Measurements from ENCODE around the gene DCTN5. TPM values are rescaled to one million over a fixed set of nuclear protein-coding genes. Genes with fewer than 3 reads are reported as not detected.
"Not testable (repeated sequence)": the region's sequence is repeated elsewhere in the genome, so short reads cannot be mapped to it uniquely, and the experiment has no call there.

The DCTN5 gene
- total RNA-seq, 1 donor from 2014 or later: 88.9 TPM

GRCh38 chr16:23710504-23710903, 69.2 kb downstream of the DCTN5 start:
- no peak for DNase-seq (ENCODE audit: low spot score, unreplicated experiment)
- no peaks in the 10 kb centered on the region for H3K4me1 Mint-ChIP-seq (ENCODE audit: low read depth)

DNA sequence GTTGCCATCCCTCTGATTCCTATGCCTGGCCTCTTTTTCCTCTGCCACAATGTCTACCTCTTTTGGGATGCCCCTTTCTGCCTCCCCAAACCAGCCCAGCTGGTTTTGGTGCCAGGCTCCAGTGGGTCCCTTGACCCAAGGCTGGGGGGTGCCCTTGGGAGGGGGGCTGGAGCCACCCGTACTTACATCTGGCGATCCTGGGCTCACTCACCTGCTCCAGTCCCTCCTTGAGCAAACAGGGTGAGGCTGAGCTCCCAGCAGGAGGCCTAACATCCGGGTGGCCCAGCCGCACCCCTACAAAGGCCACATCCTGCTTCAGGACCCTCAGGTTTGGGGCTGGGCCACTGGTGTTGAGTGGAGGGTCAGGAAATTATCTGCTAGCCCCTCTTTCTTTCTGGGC, 70.5 kb downstream of the DCTN5 start:
- H3K36me3 Mint-ChIP-seq (ENCODE audit: insufficient read depth): no peaks in the 10 kb centered on the region
- no peak overlapping the region for H3K4me3 Mint-ChIP-seq (ENCODE audit: low read depth)
- no peak for DNase-seq (ENCODE audit: low spot score, unreplicated experiment)
- H3K9me3 Mint-ChIP-seq (ENCODE audit: low read depth): peaks cover 6% of the 10 kb centered on the region
- H3K27ac Mint-ChIP-seq: no peak overlapping the region
- H3K4me1 Mint-ChIP-seq (ENCODE audit: low read depth): no peaks in the 10 kb centered on the region
- TF ChIP-seq CTCF (IDR thresholded peaks at IDR 0.05; ENCODE audit: unreplicated experiment): no peak
- peaks cover 54% of the 10 kb centered on the region for H3K27me3 Mint-ChIP-seq

More at GRCh38 chr16:23710504-23710903, 69.2 kb downstream of the DCTN5 start:
- H3K9me3 Mint-ChIP-seq (ENCODE audit: low read depth): peaks cover 6% of the 10 kb centered on the region
- H3K36me3 Mint-ChIP-seq (ENCODE audit: insufficient read depth): no peaks in the 10 kb centered on the region
- no peak overlapping the region for H3K27ac Mint-ChIP-seq
- no peak for TF ChIP-seq CTCF (IDR thresholded peaks at IDR 0.05; ENCODE audit: unreplicated experiment)
- H3K4me3 Mint-ChIP-seq (ENCODE audit: low read depth): no peak overlapping the region
- peaks cover 46% of the 10 kb centered on the region for H3K27me3 Mint-ChIP-seq

DNA sequence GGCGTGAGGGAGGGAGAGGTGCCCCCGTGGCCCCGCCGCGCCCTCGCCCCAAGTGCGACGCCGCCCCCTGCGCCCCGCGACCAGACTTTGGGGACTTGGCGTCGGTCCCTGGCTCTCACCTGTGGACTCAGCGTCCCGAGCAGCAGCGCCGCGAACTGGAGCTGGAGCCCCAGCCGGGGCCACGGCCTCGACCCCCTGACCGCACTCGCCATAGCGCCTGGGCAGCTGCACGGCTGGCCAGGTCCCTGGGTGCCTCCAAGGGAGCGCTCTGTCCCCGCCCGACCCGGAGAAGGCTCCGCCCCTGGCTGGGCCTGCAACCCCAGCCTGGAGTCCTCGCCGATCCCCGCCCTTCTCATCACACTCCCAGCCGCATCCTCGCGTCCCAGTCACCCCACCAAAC, 71.7 kb downstream of the DCTN5 start, which contains the start of gene ERN2:
TSS of gene ERN2 (minus strand) at position 247 of the 400 bp plus-strand sequence. CDS start at position 212, 35 bp downstream.
- no peak for TF ChIP-seq CTCF (IDR thresholded peaks at IDR 0.05; ENCODE audit: unreplicated experiment)
- Mint-ChIP-seq H3K4me3 (ENCODE audit: low read depth) (peak within 1 kb of the TSS; percentile 26), H3K9me3 (ENCODE audit: low read depth) (peaks cover 6% of the 10 kb centered on the region), H3K36me3 (ENCODE audit: insufficient read depth) (no peaks in the 10 kb centered on the region), H3K27ac (no peak within 1 kb of the TSS), H3K4me1 (ENCODE audit: low read depth) (no peaks in the 10 kb centered on the region), H3K27me3 (peaks cover 64% of the 10 kb centered on the region)
- no peak for DNase-seq (ENCODE audit: low spot score, unreplicated experiment)

DNA sequence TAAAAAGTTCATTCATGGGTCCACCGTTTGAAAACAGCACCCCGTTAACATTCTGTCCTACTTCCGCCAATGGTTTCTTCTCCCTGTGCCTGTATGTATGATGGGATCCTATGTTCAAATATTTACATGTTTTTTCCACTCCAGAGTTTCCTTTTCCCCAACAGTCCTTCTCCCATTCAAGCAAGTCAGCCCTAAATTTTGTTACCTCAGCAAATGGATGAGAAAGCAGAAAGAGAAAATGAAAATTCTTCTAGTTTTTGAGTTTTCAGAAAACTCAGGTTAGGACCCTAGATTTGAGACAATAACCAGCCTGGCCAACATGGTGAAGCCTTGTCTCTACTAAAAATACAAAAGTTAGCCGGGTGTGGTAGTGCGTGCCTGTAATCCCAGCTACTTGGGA, 75.2 kb downstream of the DCTN5 start:
- no peak for DNase-seq (ENCODE audit: low spot score, unreplicated experiment)
- Mint-ChIP-seq H3K36me3 (ENCODE audit: insufficient read depth) (no peaks in the 10 kb centered on the region), H3K27me3 (peaks cover 52% of the 10 kb centered on the region), H3K27ac (no peak overlapping the region), H3K9me3 (ENCODE audit: low read depth) (no peaks in the 10 kb centered on the region), H3K4me3 (ENCODE audit: low read depth) (no peak overlapping the region), H3K4me1 (ENCODE audit: low read depth) (no peaks in the 10 kb centered on the region)
- TF ChIP-seq CTCF (IDR thresholded peaks at IDR 0.05; ENCODE audit: unreplicated experiment): no peak

DNA sequence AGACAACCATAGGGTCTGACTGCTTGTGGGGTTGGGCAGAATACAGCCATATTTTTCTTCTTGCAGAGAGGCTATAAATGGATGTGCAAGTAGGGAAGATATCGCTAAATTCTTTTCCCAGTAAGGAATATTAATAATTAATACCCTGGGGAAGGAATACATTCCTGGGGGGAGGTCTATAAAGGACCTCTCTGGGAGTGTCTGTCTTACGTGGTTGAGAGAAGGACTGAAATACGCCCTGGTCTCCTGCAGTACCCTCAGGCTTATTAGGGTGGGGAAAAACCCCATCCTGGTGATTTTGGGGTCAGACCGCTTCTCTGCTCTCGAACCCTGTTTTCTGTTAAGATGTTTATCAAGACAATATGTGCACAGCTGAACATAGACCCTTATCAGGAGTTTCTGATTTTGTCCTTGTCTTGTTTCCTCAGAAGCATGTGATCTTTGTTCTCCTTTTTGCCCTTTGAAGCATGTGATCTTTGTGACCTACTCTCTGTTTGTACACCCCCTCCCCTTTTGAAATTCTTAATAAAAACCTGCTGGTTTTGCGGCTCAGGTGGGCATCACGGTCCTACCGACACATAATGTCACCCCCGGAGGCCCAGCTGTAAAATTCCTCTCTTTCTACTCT, 81.5 kb downstream of the DCTN5 start:
- not testable (repeated sequence) for H3K4me1 Mint-ChIP-seq (ENCODE audit: low read depth); H3K4me3 Mint-ChIP-seq (ENCODE audit: low read depth); DNase-seq (ENCODE audit: low spot score, unreplicated experiment); H3K36me3 Mint-ChIP-seq (ENCODE audit: insufficient read depth); H3K27me3 Mint-ChIP-seq; H3K27ac Mint-ChIP-seq; H3K9me3 Mint-ChIP-seq (ENCODE audit: low read depth)
